Stimulated activated CD4-positive, alpha-beta T cell treated with anti-CD3 and anti-CD28 coated beads, Interleukin-4, amount 100 ng/mL, for 4 hours (primary cell): ENCODE results near the gene RASA4B.

ENCODE experiments used
- DNase-seq, 2 experiments: peaks; one replicate each; pipeline ENCODE4 v3.0.0-alpha.2; 2020

Gene RASA4B

GRCh38 chr7:102451371-102452054 is 66.1 kb downstream of the RASA4B start:
- DNase-seq = no peak

GRCh38 chr7:102450242-102450641 is 67.3 kb downstream of the RASA4B start:
- DNase-seq = peak; percentile 45 to 56

GRCh38 chr7:102449136-102449535 is 68.4 kb downstream of the RASA4B start:
- DNase-seq = no peak

GRCh38 chr7:102447311-102447710 is 70.3 kb downstream of the RASA4B start:
- no peak for DNase-seq

- no peak for DNase-seq
Measured at GRCh38 chr7:102446387-102447156, 71.0 kb downstream of the RASA4B start.

GRCh38 chr7:102445674-102446071 is 71.9 kb downstream of the RASA4B start:
- no peak for DNase-seq

GRCh38 chr7:102444961-102445673 is 72.5 kb downstream of the RASA4B start:
- no peak for DNase-seq

GRCh38 chr7:102439963-102440795 is 77.4 kb downstream of the RASA4B start:
- DNase-seq = no peak

GRCh38 chr7:102436118-102436517 is 81.5 kb downstream of the RASA4B start:
- no peak for DNase-seq

- no peak for DNase-seq
Measured at GRCh38 chr7:102434039-102434486, 83.5 kb downstream of the RASA4B start.

GRCh38 chr7:102433219-102434038 is 84.1 kb downstream of the RASA4B start, which contains the start of gene ORAI2:
Gene ORAI2, plus strand, starts transcription at chr7:102433575. Its CDS starts 5,382 bp downstream, at chr7:102438957.
- peak; percentile 86 to 89 for DNase-seq
